GM18867 (cell line): ENCODE results near the gene WDR11.

Experiments
- ATAC-seq: cut with Tn5 transposase; IDR thresholded peaks from one replicate; pipeline ENCODE4 v1.9.1; 2021; ENCODE audit warnings: mild to moderate bottlenecking, moderate library complexity; ENCODE audit not compliant: unreplicated experiment

The WDR11 gene

GRCh38 chr10:120944586-120945125 is 93.5 kb downstream of the WDR11 start:
- no peak for ATAC-seq

GRCh38 chr10:120945182-120945581 is 94.0 kb downstream of the WDR11 start:
- ATAC-seq: no peak

GRCh38 chr10:120945801-120946302 is 94.7 kb downstream of the WDR11 start:
- ATAC-seq: no peak

- no peak for ATAC-seq
Measured at GRCh38 chr10:120946497-120946896, 95.3 kb downstream of the WDR11 start.

GRCh38 chr10:120948889-120949608 is 97.9 kb downstream of the WDR11 start:
- ATAC-seq: peak; percentile 93

- no peak for ATAC-seq
Measured at GRCh38 chr10:120949609-120950031, 98.5 kb downstream of the WDR11 start.

- ATAC-seq: no peak
Measured at GRCh38 chr10:120950051-120950561, 98.9 kb downstream of the WDR11 start.

GRCh38 chr10:120951288-120951687 is 100.1 kb downstream of the WDR11 start:
- ATAC-seq: no peak

GRCh38 chr10:120953897-120954296 is 102.7 kb downstream of the WDR11 start:
- ATAC-seq: no peak
